Astrocyte of the cerebellum (primary cell): ENCODE results near the gene SCGN.

Experiments
- DNase-seq: peaks from one replicate; pipeline ENCODE4 v3.0.0-alpha.2; 2011; ENCODE audit warnings: low read depth
- H3K4me3 ChIP-seq: 2 replicates; pipeline ENCODE4 v1.5.1; 2011; ENCODE audit warnings: mild to moderate bottlenecking, low read depth, low read length, moderate library complexity
- CTCF ChIP-seq: IDR thresholded peaks from 2 replicates; pipeline ENCODE4 v1.5.1; 2012; ENCODE audit warnings: low read length, low read depth, moderate library complexity, mild to moderate bottlenecking; ENCODE audit errors: missing control alignments
- in situ Hi-C: cut with HindIII; loops from 2 replicates; pipeline ENCODE4 v1.10.0; 2017; ENCODE audit warnings: low sequenced_read_pairs

Gene SCGN

GRCh38 chr6:25706314-25707014, 54.4 kb downstream of the SCGN start:
- in situ Hi-C loops, result no loop called here
- no peak for TF ChIP-seq CTCF
- H3K4me3 ChIP-seq, result no peak overlapping the region
- no peak for DNase-seq

- TF ChIP-seq CTCF, result no peak
- no peak for DNase-seq
- H3K4me3 ChIP-seq, result no peak overlapping the region
- in situ Hi-C loops, result no loop called here
Measured at GRCh38 chr6:25709761-25710160, 57.7 kb downstream of the SCGN start.

GRCh38 chr6:25710287-25710686, 58.3 kb downstream of the SCGN start:
- no peak overlapping the region for H3K4me3 ChIP-seq
- TF ChIP-seq CTCF, result no peak
- in situ Hi-C loops, result no loop called here
- DNase-seq, result no peak

- no peak for DNase-seq
- in situ Hi-C loops, result no loop called here
- TF ChIP-seq CTCF, result no peak
- H3K4me3 ChIP-seq, result no peak overlapping the region
Measured at GRCh38 chr6:25713824-25714223, 61.8 kb downstream of the SCGN start.

- TF ChIP-seq CTCF, result no peak
- no peak for DNase-seq
- H3K4me3 ChIP-seq, result no peak overlapping the region
- in situ Hi-C loops, result no loop called here
Measured at GRCh38 chr6:25714765-25715164, 62.8 kb downstream of the SCGN start.

GRCh38 chr6:25715794-25716193, 63.8 kb downstream of the SCGN start:
- in situ Hi-C loops, result no loop called here
- H3K4me3 ChIP-seq, result no peak overlapping the region
- TF ChIP-seq CTCF, result no peak
- DNase-seq, result no peak
